Calu3 (cell line): ENCODE data around the gene PIK3R2. TPM values are rescaled to one million over a fixed set of nuclear protein-coding genes. Genes with fewer than 3 reads are reported as not detected.

ENCODE experiments used
- BruUV-seq: library from RNA; stranded (reverse); fragments of 400-500 nt; replicated peaks from 2 replicates; lab custom pipeline; 2021; lab: Mats Ljungman, UMichigan
- CTCF ChIA-PET: fragments of 300-600 bp; sonication (Branson Sonifier 250); formaldehyde crosslinking; loops from one replicate; lab custom pipeline; 2022; ENCODE audit warnings: antibody characterized with exemption; lab: Charles Lee
- DNase-seq: peaks from one replicate; pipeline ENCODE4 v3.0.0; 2022
- H3K27ac Mint-ChIP-seq: one replicate; pipeline ENCODE4 v1.8.0; 2022; ENCODE audit warnings: mixed read lengths; ENCODE audit not compliant: unreplicated experiment
- H3K27me3 Mint-ChIP-seq: one replicate; pipeline ENCODE4 v1.8.0; 2022; ENCODE audit warnings: mixed read lengths; ENCODE audit not compliant: unreplicated experiment
- H3K36me3 Mint-ChIP-seq: one replicate; pipeline ENCODE4 v1.8.0; 2022; ENCODE audit warnings: mild to moderate bottlenecking, moderate library complexity, mixed read lengths; ENCODE audit not compliant: insufficient read depth, unreplicated experiment
- H3K4me1 Mint-ChIP-seq: one replicate; pipeline ENCODE4 v1.8.0; 2022; ENCODE audit warnings: mild to moderate bottlenecking, low read depth, mixed read lengths; ENCODE audit not compliant: unreplicated experiment
- H3K4me3 Mint-ChIP-seq: one replicate; pipeline ENCODE4 v1.8.0; 2022; ENCODE audit warnings: mild to moderate bottlenecking, low read depth, moderate library complexity, mixed read lengths; ENCODE audit not compliant: unreplicated experiment
- H3K9me3 Mint-ChIP-seq: one replicate; pipeline ENCODE4 v1.8.0; 2022; ENCODE audit warnings: low read depth, mixed read lengths; ENCODE audit not compliant: unreplicated experiment
- intact Hi-C: fragments of 100-400 bp; cut with micrococcal nuclease; formaldehyde crosslinking; loops from one replicate; pipeline ENCODE4 v1.10.0; 2022; ENCODE audit not compliant: unreplicated experiment
- total RNA-seq: library from RNA; stranded (reverse); gene quantifications from 2 replicates; pipeline ENCODE4 v1.2.3, GENCODE V29; 2022
- TF ChIP-seq, protein P1 (sequence below): fragments of 200-600 bp; IDR thresholded peaks from one replicate; pipeline ENCODE4 v1.8.0; 2022; ENCODE audit warnings: antibody characterized with exemption; ENCODE audit not compliant: unreplicated experiment

The PIK3R2 gene
- total RNA-seq, 1 experiment from 2014 or later: 23.2 TPM

DNA sequence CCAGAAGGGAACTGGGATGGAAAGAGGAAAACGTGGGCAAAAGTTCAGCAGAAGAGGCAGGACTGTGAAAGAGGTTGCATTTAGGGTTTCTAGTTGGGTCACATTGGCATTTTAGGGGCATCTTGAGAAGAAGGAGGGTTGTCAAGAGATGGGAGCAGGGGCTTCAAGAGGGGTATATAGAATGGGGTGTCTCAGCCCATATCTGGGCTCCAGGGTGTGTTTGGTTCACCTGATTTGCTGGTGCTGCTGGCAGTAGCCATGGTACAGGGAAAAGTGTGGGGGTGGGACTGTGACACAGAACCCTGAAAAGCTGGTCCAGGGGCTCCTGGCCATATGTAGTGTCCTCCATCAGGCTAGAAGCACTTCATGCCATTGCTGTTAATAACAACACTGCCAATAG lies 32.8 kb upstream of the PIK3R2 start:
- peaks cover 13% of the 10 kb centered on the region for H3K4me1 Mint-ChIP-seq
- H3K27me3 Mint-ChIP-seq: no peaks in the 10 kb centered on the region
- no TSS peak for BruUV-seq
- no peak overlapping the region for H3K4me3 Mint-ChIP-seq
- intact Hi-C loops: no loop called here
- DNase-seq: no peak
- TF ChIP-seq, protein P1, sequence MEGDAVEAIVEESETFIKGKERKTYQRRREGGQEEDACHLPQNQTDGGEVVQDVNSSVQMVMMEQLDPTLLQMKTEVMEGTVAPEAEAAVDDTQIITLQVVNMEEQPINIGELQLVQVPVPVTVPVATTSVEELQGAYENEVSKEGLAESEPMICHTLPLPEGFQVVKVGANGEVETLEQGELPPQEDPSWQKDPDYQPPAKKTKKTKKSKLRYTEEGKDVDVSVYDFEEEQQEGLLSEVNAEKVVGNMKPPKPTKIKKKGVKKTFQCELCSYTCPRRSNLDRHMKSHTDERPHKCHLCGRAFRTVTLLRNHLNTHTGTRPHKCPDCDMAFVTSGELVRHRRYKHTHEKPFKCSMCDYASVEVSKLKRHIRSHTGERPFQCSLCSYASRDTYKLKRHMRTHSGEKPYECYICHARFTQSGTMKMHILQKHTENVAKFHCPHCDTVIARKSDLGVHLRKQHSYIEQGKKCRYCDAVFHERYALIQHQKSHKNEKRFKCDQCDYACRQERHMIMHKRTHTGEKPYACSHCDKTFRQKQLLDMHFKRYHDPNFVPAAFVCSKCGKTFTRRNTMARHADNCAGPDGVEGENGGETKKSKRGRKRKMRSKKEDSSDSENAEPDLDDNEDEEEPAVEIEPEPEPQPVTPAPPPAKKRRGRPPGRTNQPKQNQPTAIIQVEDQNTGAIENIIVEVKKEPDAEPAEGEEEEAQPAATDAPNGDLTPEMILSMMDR: no peak
- no peak overlapping the region for H3K27ac Mint-ChIP-seq
- peaks cover 17% of the 10 kb centered on the region for H3K36me3 Mint-ChIP-seq
- CTCF ChIA-PET: no interaction called here
- no peaks in the 10 kb centered on the region for H3K9me3 Mint-ChIP-seq

- peaks cover 17% of the 10 kb centered on the region for H3K36me3 Mint-ChIP-seq
- peaks cover 13% of the 10 kb centered on the region for H3K4me1 Mint-ChIP-seq
- no TSS peak for BruUV-seq
- TF ChIP-seq, protein P1: no peak
- no peaks in the 10 kb centered on the region for H3K27me3 Mint-ChIP-seq
- H3K27ac Mint-ChIP-seq: no peak overlapping the region
- no peaks in the 10 kb centered on the region for H3K9me3 Mint-ChIP-seq
- intact Hi-C loops: no loop called here
- CTCF ChIA-PET: no interaction called here
- no peak overlapping the region for H3K4me3 Mint-ChIP-seq
- DNase-seq: no peak
Measured at GRCh38 chr19:18121166-18121565, 31.8 kb upstream of the PIK3R2 start.

GRCh38 chr19:18122424-18122823 lies 30.5 kb upstream of the PIK3R2 start:
- DNase-seq: no peak
- Mint-ChIP-seq H3K36me3 (peaks cover 12% of the 10 kb centered on the region), H3K9me3 (no peaks in the 10 kb centered on the region), H3K27me3 (no peaks in the 10 kb centered on the region), H3K4me3 (no peak overlapping the region), H3K27ac (no peak overlapping the region), H3K4me1 (peaks cover 8% of the 10 kb centered on the region)
- no TSS peak for BruUV-seq
- TF ChIP-seq, protein P1: no peak
- CTCF ChIA-PET: no interaction called here
- intact Hi-C loops: no loop called here

GRCh38 chr19:18122860-18123795 lies 29.8 kb upstream of the PIK3R2 start:
- intact Hi-C loops: no loop called here
- DNase-seq: no peak
- no peak overlapping the region for H3K27ac Mint-ChIP-seq
- peaks cover 7% of the 10 kb centered on the region for H3K36me3 Mint-ChIP-seq
- CTCF ChIA-PET: no interaction called here
- peaks cover 4% of the 10 kb centered on the region for H3K4me1 Mint-ChIP-seq
- H3K27me3 Mint-ChIP-seq: no peaks in the 10 kb centered on the region
- H3K9me3 Mint-ChIP-seq: no peaks in the 10 kb centered on the region
- no peak overlapping the region for H3K4me3 Mint-ChIP-seq
- no TSS peak for BruUV-seq
- TF ChIP-seq, protein P1: no peak
